HepG2 (cell line): ENCODE results near the gene SPAG9. TPM values are rescaled to one million over a fixed set of nuclear protein-coding genes. Genes with fewer than 3 reads are reported as not detected.

ENCODE experiments used
- CBFB ChIP-seq: sonication (generic); formaldehyde crosslinking; IDR thresholded peaks from 2 replicates; pipeline ENCODE4 v1.4.0; 2020; ENCODE audit warnings: missing genetic modification reagents
- DR1 ChIP-seq: sonication (generic); formaldehyde crosslinking; IDR thresholded peaks from 2 replicates; pipeline ENCODE4 v1.8.0; 2021; ENCODE audit warnings: mild to moderate bottlenecking, missing genetic modification reagents, inconsistent platforms
- EZH2 ChIP-seq: conservative IDR thresholded peaks from 2 replicates; pipeline ENCODE4 v1.6.1; 2012; ENCODE audit warnings: mild to moderate bottlenecking, low read depth, low read length, moderate library complexity
- MYPOP ChIP-seq: sonication (generic); formaldehyde crosslinking; IDR thresholded peaks from 2 replicates; pipeline ENCODE4 v1.8.1; 2023; ENCODE audit warnings: mild to moderate bottlenecking, moderate library complexity, missing genetic modification reagents
- NCOA2 ChIP-seq: sonication (generic); formaldehyde crosslinking; IDR thresholded peaks from 2 replicates; pipeline ENCODE4 v1.8.0; 2022; ENCODE audit warnings: inconsistent platforms
- ZNF17 ChIP-seq: sonication (generic); formaldehyde crosslinking; IDR thresholded peaks from 2 replicates; pipeline ENCODE4 v1.5.0; 2020; ENCODE audit warnings: mild to moderate bottlenecking, missing genetic modification reagents
- ZNF251 ChIP-seq: sonication (generic); formaldehyde crosslinking; IDR thresholded peaks from 2 replicates; pipeline ENCODE4 v1.9.0; 2021; ENCODE audit warnings: mild to moderate bottlenecking, missing genetic modification reagents
- ZNF572 ChIP-seq: sonication (generic); formaldehyde crosslinking; IDR thresholded peaks from 2 replicates; pipeline ENCODE4 v1.5.1; 2020; ENCODE audit warnings: mild to moderate bottlenecking, missing genetic modification reagents
- ZNF589 ChIP-seq: sonication (generic); formaldehyde crosslinking; conservative IDR thresholded peaks from 2 replicates; pipeline ENCODE4 v1.8.0; 2022; ENCODE audit warnings: mild to moderate bottlenecking, moderate library complexity, missing genetic modification reagents
- ZNF619 ChIP-seq: sonication (generic); formaldehyde crosslinking; IDR thresholded peaks from 2 replicates; pipeline ENCODE4 v1.4.0; 2020; ENCODE audit warnings: mild to moderate bottlenecking, missing genetic modification reagents
- ZNF646 ChIP-seq: sonication (generic); formaldehyde crosslinking; IDR thresholded peaks from 2 replicates; pipeline ENCODE4 v1.9.0; 2021; ENCODE audit warnings: mild to moderate bottlenecking, missing genetic modification reagents
- ZNF75D ChIP-seq: sonication (generic); formaldehyde crosslinking; IDR thresholded peaks from 2 replicates; pipeline ENCODE4 v1.8.1; 2023; ENCODE audit warnings: missing genetic modification reagents, mild to moderate bottlenecking, borderline replicate concordance
- ZNF816 ChIP-seq: sonication (generic); formaldehyde crosslinking; IDR thresholded peaks from 2 replicates; pipeline ENCODE4 v1.8.0; 2022; ENCODE audit warnings: missing genetic modification reagents, mild to moderate bottlenecking, borderline replicate concordance
- ZSCAN5A ChIP-seq: sonication (generic); formaldehyde crosslinking; IDR thresholded peaks from 2 replicates; pipeline ENCODE4 v1.8.0; 2022; ENCODE audit warnings: mild to moderate bottlenecking, missing genetic modification reagents, borderline replicate concordance
- ZUFSP ChIP-seq: sonication (generic); formaldehyde crosslinking; IDR thresholded peaks from 2 replicates; pipeline ENCODE4 v1.9.0; 2021; ENCODE audit warnings: missing genetic modification reagents, mild to moderate bottlenecking, borderline replicate concordance
- polyA plus RNA-seq, 8 experiments: library from polyadenylated mRNA; depleted of rRNA in 3 of 8; stranded (reverse) in 7 of 8; unstranded in 1 of 8; fragments of >200 nt; fragmentation: Illumina TruSeq in 4 of 8; extraction: Trizol in 4 of 8; gene quantifications; 2 replicates each; pipeline versions ENCODE4 v1.2.1 to v1.2.3, GENCODE V29; 2011 to 2016; ENCODE audit warnings: low read depth in 4 of 8, missing spikeins in 1 of 8, mixed read lengths in 1 of 8; ENCODE audit not compliant: insufficient read depth in 1 of 8
- total RNA-seq, 5 experiments: library from RNA; depleted of rRNA; stranded (reverse); fragments of >200 nt; fragmentation: Illumina TruSeq; extraction: Trizol; gene quantifications; 2 replicates each; pipeline ENCODE4 v1.2.3, GENCODE V29; 2016; ENCODE audit warnings: low read depth in 1 of 5

The SPAG9 gene
- total and polyA plus RNA-seq, 2 of the 13 experiments (the other 11 are each of a cell fraction or from before 2014, with no cell fraction given) = 43.2 to 78.6 TPM

GRCh38 chr17:51121620-51122472 is 1.2 kb upstream of the SPAG9 start (continued):
- TF ChIP-seq ZUFSP (CRISPR knock-in tag) (no peak), ZNF572 (CRISPR knock-in tag) (no peak), ZNF589 (no peak), ZNF17 (CRISPR knock-in tag) (no peak), ZNF646 (CRISPR knock-in tag) (no peak), ZNF619 (no peak), ZSCAN5A (no peak), NCOA2 (CRISPR knock-in tag) (peak; percentile 32; the same call in 1 of the 2 replicates), MYPOP (CRISPR knock-in tag) (no peak), ZNF251 (no peak), ZNF75D (no peak), EZH2 (no peak), ZNF816 (CRISPR knock-in tag) (no peak), DR1 (CRISPR knock-in tag) (no peak), CBFB (CRISPR knock-in tag) (no peak)
